ENCODE results near the gene ZCCHC2.

DNA sequence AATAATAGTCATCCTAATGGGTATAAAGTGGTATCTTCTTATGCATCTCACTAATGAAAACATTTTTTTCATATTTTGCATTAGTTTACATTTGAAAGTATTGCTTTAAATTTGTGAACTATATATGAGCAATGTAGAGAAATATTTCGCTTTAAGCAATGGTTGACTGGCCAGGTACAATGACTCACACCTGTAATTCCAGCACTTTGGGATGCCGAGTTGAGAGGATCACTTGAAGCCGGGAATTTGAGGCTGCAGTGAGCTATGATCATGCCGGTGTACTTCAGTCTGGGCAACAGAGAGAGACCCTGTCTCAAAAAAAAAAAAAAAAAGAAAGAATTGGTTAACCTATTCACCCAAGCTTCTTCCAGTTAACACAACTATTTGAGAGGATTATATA, 15.1 kb downstream of the ZCCHC2 start:
- TF ChIP-seq, protein P1, sequence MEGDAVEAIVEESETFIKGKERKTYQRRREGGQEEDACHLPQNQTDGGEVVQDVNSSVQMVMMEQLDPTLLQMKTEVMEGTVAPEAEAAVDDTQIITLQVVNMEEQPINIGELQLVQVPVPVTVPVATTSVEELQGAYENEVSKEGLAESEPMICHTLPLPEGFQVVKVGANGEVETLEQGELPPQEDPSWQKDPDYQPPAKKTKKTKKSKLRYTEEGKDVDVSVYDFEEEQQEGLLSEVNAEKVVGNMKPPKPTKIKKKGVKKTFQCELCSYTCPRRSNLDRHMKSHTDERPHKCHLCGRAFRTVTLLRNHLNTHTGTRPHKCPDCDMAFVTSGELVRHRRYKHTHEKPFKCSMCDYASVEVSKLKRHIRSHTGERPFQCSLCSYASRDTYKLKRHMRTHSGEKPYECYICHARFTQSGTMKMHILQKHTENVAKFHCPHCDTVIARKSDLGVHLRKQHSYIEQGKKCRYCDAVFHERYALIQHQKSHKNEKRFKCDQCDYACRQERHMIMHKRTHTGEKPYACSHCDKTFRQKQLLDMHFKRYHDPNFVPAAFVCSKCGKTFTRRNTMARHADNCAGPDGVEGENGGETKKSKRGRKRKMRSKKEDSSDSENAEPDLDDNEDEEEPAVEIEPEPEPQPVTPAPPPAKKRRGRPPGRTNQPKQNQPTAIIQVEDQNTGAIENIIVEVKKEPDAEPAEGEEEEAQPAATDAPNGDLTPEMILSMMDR (IDR thresholded peaks at IDR 0.05), result no peak
- TF ChIP-seq POLR2A (IDR thresholded peaks at IDR 0.05), result no peak

Measured in Peyer's patch (tissue), 4 donors.